ENCODE results near the gene ZNF555.
"Not testable (repeated sequence)": the region's sequence is repeated elsewhere in the genome, so short reads cannot be mapped to it uniquely, and the experiment has no call there.

Gene ZNF555

DNA sequence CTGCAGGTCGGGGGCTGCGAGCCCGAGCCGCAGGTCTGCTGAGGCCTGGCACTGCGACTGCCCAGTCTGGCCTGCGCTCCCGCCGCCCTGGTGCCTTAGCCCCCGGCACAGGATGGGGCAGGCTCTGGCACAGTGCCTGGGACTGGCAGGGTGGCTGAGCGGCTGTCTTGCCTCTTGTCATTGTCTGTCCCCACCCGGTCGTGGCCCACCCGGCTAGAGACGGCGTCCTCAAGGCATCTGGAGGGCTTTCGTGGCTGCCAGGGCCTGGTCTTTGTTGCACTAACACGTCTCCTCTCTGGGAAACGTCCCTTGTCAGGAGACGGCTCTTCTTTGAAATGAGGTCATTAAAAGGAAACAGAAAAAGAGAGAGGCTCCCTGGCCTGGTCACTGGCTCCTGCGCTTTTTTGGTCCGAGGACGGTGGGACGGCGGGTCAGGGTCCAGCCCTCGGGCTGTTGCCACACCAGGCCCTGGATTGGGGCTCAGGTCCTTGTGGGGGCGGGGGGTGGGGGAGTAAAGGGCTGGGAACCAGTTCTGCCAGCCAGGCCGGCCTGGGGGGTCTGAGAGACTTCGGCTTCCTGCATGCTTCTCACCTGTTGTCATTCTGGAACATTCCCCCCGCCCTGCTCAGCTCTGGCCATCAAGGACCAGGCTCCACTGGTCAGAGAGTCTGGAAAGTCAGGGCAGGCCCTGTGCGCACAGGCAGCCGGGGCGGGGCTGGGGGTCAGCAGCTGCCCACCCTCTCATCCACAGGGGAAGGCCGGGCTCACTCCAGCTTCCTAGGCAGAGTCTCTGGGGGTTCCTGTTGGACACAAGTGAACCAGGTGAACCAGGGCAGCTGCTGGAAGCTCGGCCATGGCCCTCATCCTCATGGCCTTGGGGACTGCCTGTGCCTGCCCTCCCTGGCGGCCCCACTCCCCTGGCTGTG lies 27.8 kb upstream of the ZNF555 start:
- H3K27ac Mint-ChIP-seq, result no peak overlapping the region
- H3K4me3 Mint-ChIP-seq, result no peak overlapping the region
- no peaks in the 10 kb centered on the region for H3K4me1 Mint-ChIP-seq
- H3K27me3 Mint-ChIP-seq, result no peaks in the 10 kb centered on the region
- H3K36me3 Mint-ChIP-seq, result peaks cover 3% of the 10 kb centered on the region
- H3K9me3 Mint-ChIP-seq, result no peaks in the 10 kb centered on the region

DNA sequence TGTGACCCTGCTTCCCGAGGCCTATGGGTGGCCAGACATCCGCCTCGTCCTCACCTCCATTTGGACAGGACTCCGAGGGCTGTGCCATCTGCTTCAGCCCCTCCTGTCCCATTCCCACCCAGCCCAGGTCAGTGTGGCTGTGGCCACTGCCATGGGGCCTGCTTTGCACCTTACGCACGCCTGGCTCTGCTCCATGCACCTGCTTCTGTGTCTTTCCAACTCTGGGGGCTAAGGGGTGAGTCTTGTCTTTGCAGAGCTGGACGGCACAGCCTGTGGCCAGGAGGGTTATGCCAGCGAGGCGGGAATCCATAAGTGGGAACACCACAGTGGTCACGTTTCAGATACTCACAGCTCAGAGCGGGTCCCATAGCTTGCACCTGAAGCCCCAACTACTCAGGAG lies 26.8 kb upstream of the ZNF555 start:
- Mint-ChIP-seq H3K27me3 (no peaks in the 10 kb centered on the region), H3K27ac (no peak overlapping the region), H3K4me1 (no peaks in the 10 kb centered on the region), H3K4me3 (no peak overlapping the region), H3K9me3 (no peaks in the 10 kb centered on the region), H3K36me3 (no peaks in the 10 kb centered on the region)

DNA sequence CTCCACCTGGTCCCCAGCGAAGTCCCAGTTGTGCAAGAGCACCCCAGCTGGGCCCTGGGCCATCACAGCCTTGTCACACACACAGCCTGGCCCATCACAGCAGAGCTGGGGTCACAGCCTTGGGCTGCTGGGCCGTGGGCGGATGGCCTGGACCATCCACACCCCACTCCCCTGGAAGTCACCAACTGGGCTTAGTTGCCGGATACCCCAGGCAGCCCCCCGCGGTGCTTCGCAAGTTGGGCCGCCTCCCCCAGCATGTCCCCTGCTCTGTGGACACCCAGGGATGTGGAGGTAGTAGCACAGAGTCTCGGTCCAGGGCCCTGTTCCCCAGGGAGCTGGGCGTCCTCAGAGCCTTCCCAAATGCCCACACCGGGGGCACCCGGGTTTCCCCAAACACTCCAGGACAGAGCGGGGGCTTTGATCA lies 26.1 kb upstream of the ZNF555 start:
- Mint-ChIP-seq H3K4me1 (peaks cover 1% of the 10 kb centered on the region), H3K36me3 (no peaks in the 10 kb centered on the region), H3K27me3 (no peaks in the 10 kb centered on the region), H3K27ac (no peak overlapping the region), H3K9me3 (no peaks in the 10 kb centered on the region), H3K4me3 (no peak overlapping the region)

DNA sequence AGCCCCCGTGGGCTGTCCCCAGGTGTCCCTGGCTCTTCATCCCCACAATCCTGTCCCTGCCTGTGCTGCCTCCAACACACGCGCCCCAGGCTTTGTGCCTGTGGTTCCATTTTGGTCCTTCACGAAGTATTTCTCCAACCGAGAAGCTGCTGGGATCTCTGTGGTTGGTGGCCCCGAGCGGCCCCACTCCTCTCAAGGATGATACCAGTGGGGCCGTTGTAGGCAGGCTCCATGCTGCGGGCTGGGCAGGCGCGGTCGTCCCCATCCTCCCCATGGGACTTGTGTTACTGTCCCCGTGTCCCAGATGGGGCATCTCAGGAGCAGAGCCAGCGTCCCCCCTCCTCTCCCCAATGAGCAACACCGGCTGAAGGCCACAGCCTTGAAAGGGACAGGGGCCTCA lies 25.4 kb upstream of the ZNF555 start:
- no peak overlapping the region for H3K27ac Mint-ChIP-seq
- H3K4me1 Mint-ChIP-seq, result peaks cover 4% of the 10 kb centered on the region
- H3K36me3 Mint-ChIP-seq, result no peaks in the 10 kb centered on the region
- no peak overlapping the region for H3K4me3 Mint-ChIP-seq
- H3K27me3 Mint-ChIP-seq, result no peaks in the 10 kb centered on the region
- no peaks in the 10 kb centered on the region for H3K9me3 Mint-ChIP-seq

DNA sequence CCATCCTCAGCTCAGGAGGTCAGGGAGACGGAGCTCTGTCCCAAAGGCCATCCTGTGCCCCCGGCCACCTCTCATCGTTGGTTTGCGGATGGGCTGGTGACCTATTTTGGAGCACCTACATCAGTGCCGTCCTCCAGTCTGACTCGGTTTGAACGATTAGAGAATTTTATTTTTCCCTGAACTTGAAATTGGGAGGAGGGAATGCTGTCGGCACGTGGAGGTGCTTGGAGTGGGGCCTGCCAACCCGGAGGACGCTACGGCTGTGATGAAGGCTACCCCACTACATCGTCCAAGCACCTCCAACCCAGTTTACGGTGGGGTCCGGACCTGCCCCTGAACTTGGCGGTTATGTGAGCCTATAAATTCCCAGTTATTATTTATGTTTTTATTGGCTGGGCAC lies 24.6 kb upstream of the ZNF555 start:
- Mint-ChIP-seq H3K4me3 (no peak overlapping the region), H3K4me1 (peaks cover 4% of the 10 kb centered on the region), H3K27ac (no peak overlapping the region), H3K9me3 (no peaks in the 10 kb centered on the region), H3K27me3 (no peaks in the 10 kb centered on the region), H3K36me3 (no peaks in the 10 kb centered on the region)

DNA sequence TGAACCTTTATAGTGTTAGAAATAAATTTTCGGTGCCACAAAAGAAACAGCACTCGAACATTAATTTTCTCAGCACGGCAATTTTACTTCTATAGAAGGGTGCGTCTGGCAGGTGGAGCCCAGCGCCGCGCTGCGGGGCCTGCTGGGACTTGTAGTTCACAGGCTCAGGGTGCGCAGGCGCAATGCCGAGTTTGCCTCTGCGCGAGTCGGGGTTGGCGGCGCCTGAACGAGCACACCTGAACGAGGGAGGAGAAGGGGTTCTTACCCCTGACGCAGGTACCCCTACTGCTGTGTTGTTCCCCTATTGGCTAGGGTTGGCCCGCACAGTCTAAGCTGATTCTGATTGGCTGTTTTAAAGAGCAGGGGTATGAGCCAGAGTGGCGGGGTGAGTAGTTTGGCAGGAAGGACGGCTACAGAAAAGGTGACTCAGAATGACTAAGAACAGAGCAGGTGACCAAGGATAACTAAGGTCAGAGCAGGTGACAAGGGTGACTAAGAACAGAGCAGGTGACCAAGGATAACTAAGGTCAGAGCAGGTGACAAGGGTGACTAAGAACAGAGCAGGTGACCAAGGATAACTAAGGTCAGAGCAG lies 23.9 kb upstream of the ZNF555 start:
- not testable (repeated sequence) for H3K9me3 Mint-ChIP-seq, H3K4me3 Mint-ChIP-seq, H3K4me1 Mint-ChIP-seq, H3K27ac Mint-ChIP-seq, H3K27me3 Mint-ChIP-seq, H3K36me3 Mint-ChIP-seq

DNA sequence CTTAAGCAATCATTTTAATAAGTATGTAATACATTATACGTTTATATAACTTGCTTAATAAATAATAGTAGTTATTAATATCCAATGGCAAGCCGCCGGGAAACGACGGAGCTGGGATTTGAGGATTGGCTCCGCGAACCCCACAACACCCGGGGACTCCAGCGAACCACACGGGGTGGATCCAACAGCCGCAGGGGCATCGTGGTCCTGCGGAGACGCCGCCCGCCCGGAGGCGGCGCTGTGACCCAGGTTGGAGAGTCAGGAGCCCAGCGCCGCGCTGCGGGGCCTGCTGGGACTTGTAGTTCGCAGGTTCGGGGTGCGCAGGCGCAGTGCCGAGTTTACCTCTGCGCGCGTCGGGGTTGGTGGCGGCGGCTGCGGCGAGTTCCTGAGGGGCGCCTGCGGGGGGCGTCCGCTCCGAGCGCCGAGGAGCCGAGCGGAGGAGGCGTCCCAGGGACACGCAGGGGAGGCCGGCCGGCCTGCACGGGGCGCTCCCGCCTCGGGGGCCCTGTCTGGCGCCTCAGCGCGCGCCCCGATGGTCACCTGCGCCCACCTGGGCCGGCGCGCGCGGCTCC lies 21.6 kb upstream of the ZNF555 start, which contains the start of gene ZNF554:
ZNF554 (plus strand) TSS at position 329 of the 572 bp plus-strand sequence; CDS start at position 533, 204 bp downstream.
- Mint-ChIP-seq H3K4me3 (peak within 1 kb of the TSS; percentile 86), H3K27ac (peak within 1 kb of the TSS; percentile 76)

DNA sequence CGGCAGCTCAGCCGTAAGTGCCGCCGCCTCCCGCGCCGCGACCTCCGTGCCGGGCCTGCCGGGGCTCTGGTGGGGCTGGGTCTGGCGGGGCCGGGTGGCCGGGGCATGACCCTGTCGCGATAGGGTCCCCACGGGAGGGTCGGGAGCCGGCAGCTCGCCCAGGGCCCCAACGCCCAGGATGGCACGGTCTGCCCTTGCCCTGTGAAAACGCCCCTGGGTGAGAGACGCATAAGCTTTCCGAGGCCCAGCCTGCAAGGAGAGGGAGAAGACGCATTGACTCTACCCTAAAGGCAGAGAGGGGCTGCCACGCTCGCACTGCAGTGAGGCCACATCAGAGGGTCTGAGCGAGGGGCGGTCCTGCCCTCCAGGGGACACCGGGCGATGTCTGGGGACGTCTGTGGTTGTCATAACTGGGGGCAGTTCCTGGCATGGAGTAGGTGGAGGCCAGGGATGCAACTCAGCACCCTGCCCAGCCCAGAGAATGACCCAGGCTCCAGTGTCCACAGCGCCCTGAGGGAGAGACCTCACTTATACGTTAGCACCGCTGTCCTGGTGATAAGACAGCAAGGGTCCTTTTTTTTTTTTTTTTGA lies 21.1 kb upstream of the ZNF555 start:
- Mint-ChIP-seq H3K27ac (peak overlapping the region; percentile 23), H3K27me3 (no peaks in the 10 kb centered on the region), H3K9me3 (no peaks in the 10 kb centered on the region), H3K36me3 (no peaks in the 10 kb centered on the region), H3K4me3 (peak overlapping the region; percentile 86), H3K4me1 (peaks cover 4% of the 10 kb centered on the region)

More for the DNA sequence above, 21.6 kb upstream of the ZNF555 start, which contains the start of gene ZNF554:
- Mint-ChIP-seq H3K36me3 (no peaks in the 10 kb centered on the region), H3K9me3 (no peaks in the 10 kb centered on the region), H3K4me1 (peaks cover 4% of the 10 kb centered on the region), H3K27me3 (no peaks in the 10 kb centered on the region)

DNA sequence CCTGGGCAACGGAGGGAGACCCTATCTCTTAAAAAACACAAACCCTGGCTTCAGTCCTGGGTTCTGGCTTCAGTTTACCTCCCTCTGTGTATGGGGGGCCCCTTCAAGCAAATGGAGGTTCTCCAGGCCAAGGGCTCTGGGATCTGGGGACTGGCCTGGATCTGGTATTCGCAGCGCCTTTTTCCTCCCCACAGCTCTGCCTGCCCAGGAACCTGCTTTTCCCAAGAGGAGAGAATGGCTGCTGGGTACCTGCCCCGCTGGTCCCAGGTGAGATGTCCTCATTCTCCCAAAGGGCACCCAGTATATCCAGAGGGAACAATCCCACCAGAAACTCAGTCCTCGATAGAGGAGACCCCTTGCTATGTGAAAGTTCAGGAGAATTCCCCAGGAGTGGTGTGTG lies 18.4 kb upstream of the ZNF555 start:
- peaks cover 5% of the 10 kb centered on the region for H3K9me3 Mint-ChIP-seq
- no peak overlapping the region for H3K27ac Mint-ChIP-seq
- no peak overlapping the region for H3K4me3 Mint-ChIP-seq
- H3K36me3 Mint-ChIP-seq, result peaks cover 8% of the 10 kb centered on the region
- H3K4me1 Mint-ChIP-seq, result peaks cover 4% of the 10 kb centered on the region
- H3K27me3 Mint-ChIP-seq, result no peaks in the 10 kb centered on the region

DNA sequence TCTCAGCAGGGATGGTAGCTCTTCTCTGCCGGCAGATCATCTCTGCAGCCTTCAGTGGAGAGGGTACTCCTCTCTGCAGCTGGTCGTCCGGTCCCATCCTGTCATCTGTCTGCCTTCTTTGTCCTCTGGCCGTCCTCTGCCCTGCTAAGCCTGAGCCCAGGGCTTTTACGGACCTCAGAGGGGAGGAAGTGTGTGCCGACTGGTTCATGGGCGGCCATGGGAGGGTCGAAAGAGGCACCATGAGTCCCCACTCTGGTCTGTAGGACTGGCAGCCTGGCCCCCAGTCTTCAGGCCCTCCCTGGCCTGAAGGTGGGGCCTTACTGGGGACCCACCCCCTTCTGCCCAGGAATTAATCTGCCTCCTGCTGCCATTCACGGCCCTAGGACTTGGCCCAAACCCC lies 17.6 kb upstream of the ZNF555 start:
- no peak overlapping the region for H3K27ac Mint-ChIP-seq
- no peak overlapping the region for H3K4me3 Mint-ChIP-seq
- no peaks in the 10 kb centered on the region for H3K27me3 Mint-ChIP-seq
- H3K36me3 Mint-ChIP-seq, result peaks cover 16% of the 10 kb centered on the region
- H3K9me3 Mint-ChIP-seq, result peaks cover 6% of the 10 kb centered on the region
- peaks cover 4% of the 10 kb centered on the region for H3K4me1 Mint-ChIP-seq

DNA sequence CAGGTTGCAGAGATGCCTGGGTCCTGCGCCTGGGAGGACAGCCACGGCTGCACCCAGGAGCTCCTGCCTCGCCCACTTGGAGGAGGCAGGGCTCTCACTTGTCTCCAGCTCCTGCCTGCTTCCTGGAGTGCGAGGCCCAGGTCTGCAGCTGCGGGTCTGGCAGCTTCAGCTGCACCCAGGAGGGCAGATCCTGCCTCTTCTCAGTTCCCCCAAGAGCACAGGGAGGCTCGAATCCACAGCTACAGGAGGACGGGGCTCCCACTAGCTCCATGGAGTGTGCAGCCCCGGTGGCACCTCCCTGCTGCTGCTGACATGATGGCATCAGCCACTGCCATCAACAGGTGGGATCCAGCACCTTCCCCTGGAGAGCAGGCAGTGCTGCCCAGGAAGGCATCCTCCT lies 17.1 kb upstream of the ZNF555 start:
- H3K4me3 Mint-ChIP-seq, result no peak overlapping the region
- peaks cover 18% of the 10 kb centered on the region for H3K36me3 Mint-ChIP-seq
- H3K9me3 Mint-ChIP-seq, result peaks cover 6% of the 10 kb centered on the region
- H3K27ac Mint-ChIP-seq, result no peak overlapping the region
- H3K27me3 Mint-ChIP-seq, result no peaks in the 10 kb centered on the region
- peaks cover 4% of the 10 kb centered on the region for H3K4me1 Mint-ChIP-seq

DNA sequence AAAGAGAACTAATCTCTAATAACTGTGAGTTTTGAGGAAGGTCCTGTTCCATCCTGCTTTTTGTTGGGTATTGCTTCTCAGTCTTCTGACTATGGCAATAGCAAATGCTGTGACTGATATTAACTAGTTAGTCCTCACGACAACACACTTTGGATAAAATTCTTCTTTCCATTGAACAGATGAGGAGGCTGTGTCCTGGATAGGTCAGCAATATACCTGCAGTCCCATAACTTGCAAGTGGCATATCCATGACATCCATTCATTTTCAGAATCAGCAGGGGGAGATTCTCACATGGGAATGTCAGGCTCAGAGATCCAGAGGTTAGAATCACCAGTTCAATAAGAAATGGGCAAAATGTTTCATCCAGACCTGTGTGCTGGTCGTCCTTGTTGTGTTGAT lies 14.3 kb upstream of the ZNF555 start:
- H3K4me1 Mint-ChIP-seq, result no peaks in the 10 kb centered on the region
- no peak overlapping the region for H3K4me3 Mint-ChIP-seq
- H3K9me3 Mint-ChIP-seq, result peaks cover 6% of the 10 kb centered on the region
- H3K27ac Mint-ChIP-seq, result no peak overlapping the region
- H3K27me3 Mint-ChIP-seq, result no peaks in the 10 kb centered on the region
- peaks cover 24% of the 10 kb centered on the region for H3K36me3 Mint-ChIP-seq

DNA sequence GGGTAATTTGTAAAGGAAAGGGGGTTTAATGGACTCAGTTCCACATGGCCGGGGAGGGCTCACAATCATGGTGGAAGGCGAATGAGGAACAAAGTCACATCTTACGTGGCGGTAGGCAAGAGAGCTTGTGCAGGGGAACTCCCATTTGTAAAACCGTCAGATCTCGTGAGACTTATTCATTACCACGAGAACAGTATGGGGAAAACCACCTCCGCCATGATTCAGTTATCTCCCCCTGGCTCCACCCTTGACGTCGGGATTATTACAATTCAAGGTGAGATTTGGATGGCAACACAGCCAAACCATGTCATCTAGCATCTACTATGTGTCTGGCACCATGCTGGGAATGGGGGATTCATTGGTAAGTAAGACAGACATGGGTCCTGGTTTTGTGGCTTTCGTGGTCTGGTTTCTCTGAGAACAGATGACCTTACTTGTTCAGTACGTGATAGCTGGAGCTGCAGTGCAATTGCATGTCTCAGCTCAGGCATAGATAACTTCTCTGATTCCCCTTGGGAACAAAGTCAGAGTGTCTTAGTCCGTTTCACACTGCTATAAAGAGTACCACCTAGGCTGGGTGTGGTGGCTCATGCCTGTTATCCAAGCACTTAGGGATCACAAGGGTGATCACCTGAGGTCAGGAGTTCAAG lies 13.3 kb upstream of the ZNF555 start:
- H3K36me3 Mint-ChIP-seq, result peaks cover 31% of the 10 kb centered on the region
- no peaks in the 10 kb centered on the region for H3K4me1 Mint-ChIP-seq
- peaks cover 6% of the 10 kb centered on the region for H3K9me3 Mint-ChIP-seq
- no peaks in the 10 kb centered on the region for H3K27me3 Mint-ChIP-seq
- no peak overlapping the region for H3K4me3 Mint-ChIP-seq
- no peak overlapping the region for H3K27ac Mint-ChIP-seq

DNA sequence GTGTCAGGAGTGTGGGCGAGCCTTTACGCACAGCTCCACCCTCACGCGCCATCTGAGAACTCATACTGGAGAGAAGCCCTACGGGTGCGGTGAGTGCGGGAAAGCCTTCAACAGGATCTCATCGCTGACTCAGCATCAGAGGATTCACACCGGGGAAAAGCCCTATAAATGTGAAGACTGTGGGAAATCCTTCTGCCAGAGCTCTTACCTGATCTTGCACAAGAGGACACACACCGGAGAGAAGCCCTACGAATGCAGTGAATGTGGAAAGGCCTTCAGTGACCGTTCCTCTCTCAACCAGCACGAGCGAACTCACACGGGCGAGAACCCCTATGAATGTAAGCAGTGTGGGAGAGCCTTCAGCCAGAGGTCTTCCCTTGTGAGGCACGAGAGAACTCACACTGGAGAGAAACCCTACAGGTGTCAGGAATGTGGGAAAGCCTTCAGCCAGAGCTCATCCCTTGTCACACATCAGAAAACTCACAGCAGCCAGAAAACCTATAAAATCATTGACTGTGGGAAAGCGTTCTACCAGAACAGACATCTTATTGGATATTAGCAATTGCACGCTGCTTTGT lies 6.9 kb upstream of the ZNF555 start:
- H3K9me3 Mint-ChIP-seq, result no peaks in the 10 kb centered on the region

DNA sequence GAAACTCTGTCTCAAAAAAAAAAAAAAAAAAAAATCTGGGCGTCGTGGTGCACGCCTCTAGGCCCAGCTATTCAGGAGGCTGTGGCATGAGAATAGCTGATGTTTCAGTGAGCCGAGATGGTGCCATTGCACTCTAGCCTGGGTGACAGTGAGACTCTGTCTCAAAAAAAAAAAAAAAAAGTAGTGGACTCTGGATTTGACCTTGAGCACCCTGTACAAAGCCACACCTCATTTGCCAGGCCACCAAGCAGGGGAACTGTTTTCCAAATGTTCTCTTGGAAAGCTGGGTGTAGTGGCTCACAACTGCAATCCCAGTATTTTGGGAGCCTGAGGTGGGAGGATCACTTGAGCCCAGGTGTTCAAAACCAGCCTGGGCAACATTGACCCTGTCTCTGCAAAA lies 3.8 kb upstream of the ZNF555 start:
- Mint-ChIP-seq H3K9me3 (no peaks in the 10 kb centered on the region), H3K36me3 (peaks cover 32% of the 10 kb centered on the region), H3K27me3 (no peaks in the 10 kb centered on the region), H3K27ac (no peak overlapping the region), H3K4me3 (no peak overlapping the region), H3K4me1 (peaks cover 4% of the 10 kb centered on the region)

More for the DNA sequence above, 6.9 kb upstream of the ZNF555 start:
- peaks cover 38% of the 10 kb centered on the region for H3K36me3 Mint-ChIP-seq
- H3K27me3 Mint-ChIP-seq, result no peaks in the 10 kb centered on the region
- no peaks in the 10 kb centered on the region for H3K4me1 Mint-ChIP-seq
- H3K27ac Mint-ChIP-seq, result no peak overlapping the region
- H3K4me3 Mint-ChIP-seq, result no peak overlapping the region

Measured in activated naive CD4-positive, alpha-beta T cell treated with anti-CD3 and anti-CD28 coated beads, Interleukin-2, amount 50 U/mL, for 24 hours (primary cell).